Smooth muscle cell (in vitro differentiated cells): Measurements from ENCODE around the gene SERHL2. TPM values are rescaled to one million over a fixed set of nuclear protein-coding genes. Genes with fewer than 3 reads are reported as not detected.

Experiments used
- polyA plus RNA-seq: library from polyadenylated mRNA; unstranded; fragments of >200 nt; fragmentation: Nextera tagmentation; extraction: Ambion mirVana; gene quantifications from 2 replicates; pipeline ENCODE4 v1.2.1, GENCODE V29; 2016
- small RNA-seq: library from RNA; depleted of rRNA; stranded (forward); fragments of <200 nt; gene quantifications from one replicate; pipeline ENCODE3, GENCODE V24; 2014
- total RNA-seq: library from RNA; depleted of rRNA; stranded (reverse); fragments of >200 nt; gene quantifications from 2 replicates; pipeline ENCODE4 v1.2.3, GENCODE V29; 2014

Gene SERHL2
- total and polyA plus RNA-seq, 2 experiments from 2014 or later: 1.3 to 4.6 TPM

Small RNAs within 50 kb of the gene (small RNA-seq; reads per million reads assigned to genes)
- 0.26 reads per million, percentile 2 among the genes with 10 or more reads in this experiment for gene RN7SKP80
- not detected for gene RNU6-513P

Other genes starting within 250 kb of the SERHL2 start
- not detected in 2 replicates for gene NFAM1, start 121.6 kb upstream of the SERHL2 start, total RNA-seq
- not detected in 2 replicates for gene NFAM1, start 121.6 kb upstream of the SERHL2 start, polyA plus RNA-seq
- gene RRP7A, start 34.2 kb upstream of the SERHL2 start, total RNA-seq: 24.5 and 26.3 TPM in 2 replicates
- gene RRP7A, start 34.2 kb upstream of the SERHL2 start, polyA plus RNA-seq: 64.2 and 84.0 TPM in 2 replicates
- gene POLDIP3, start 60.9 kb downstream of the SERHL2 start, total RNA-seq: 27.8 and 31.1 TPM in 2 replicates
- gene POLDIP3, start 60.9 kb downstream of the SERHL2 start, polyA plus RNA-seq: 45.5 and 49.4 TPM in 2 replicates
- 1.3 and 2.8 TPM in 2 replicates for gene ATP5MGL, start 86.6 kb downstream of the SERHL2 start, total RNA-seq
- 0.41 TPM in 1 of 2 replicates, not detected in the other for gene ATP5MGL, start 86.6 kb downstream of the SERHL2 start, polyA plus RNA-seq
- 76.8 and 78.2 TPM in 2 replicates for gene CYB5R3, start 95.4 kb downstream of the SERHL2 start, total RNA-seq
- 321 and 365 TPM in 2 replicates for gene CYB5R3, start 95.4 kb downstream of the SERHL2 start, polyA plus RNA-seq
- gene A4GALT, start 166.9 kb downstream of the SERHL2 start, total RNA-seq: 0.99 and 3.2 TPM in 2 replicates
- 1.6 and 8.4 TPM in 2 replicates for gene A4GALT, start 166.9 kb downstream of the SERHL2 start, polyA plus RNA-seq